Gastrocnemius medialis (tissue), 4 donors: Measurements from ENCODE around the gene ZACN.

ENCODE experiments used
- POLR2A ChIP-seq, 2 donors: fragments of 450-650 bp; IDR thresholded peaks; one replicate each; pipeline ENCODE4 v1.6.1; 2017; ENCODE audit warnings: antibody characterized with exemption in 2 of 2, mild to moderate bottlenecking in 2 of 2, moderate library complexity in 2 of 2
- TF ChIP-seq, protein P1 (sequence below), 5 experiments: fragments of 450-650 bp in 3 of 5; fragments of 200-600 bp in 2 of 5; sonication (generic) in 2 of 5; IDR thresholded peaks in 4 of 5; conservative IDR thresholded peaks in 1 of 5; 1 replicate in 4 of 5; 2 replicates in 1 of 5; pipeline ENCODE4 v1.5.1; 2016 to 2019; ENCODE audit warnings: antibody characterized with exemption in 5 of 5, mild to moderate bottlenecking in 3 of 5, moderate library complexity in 3 of 5

DNA sequence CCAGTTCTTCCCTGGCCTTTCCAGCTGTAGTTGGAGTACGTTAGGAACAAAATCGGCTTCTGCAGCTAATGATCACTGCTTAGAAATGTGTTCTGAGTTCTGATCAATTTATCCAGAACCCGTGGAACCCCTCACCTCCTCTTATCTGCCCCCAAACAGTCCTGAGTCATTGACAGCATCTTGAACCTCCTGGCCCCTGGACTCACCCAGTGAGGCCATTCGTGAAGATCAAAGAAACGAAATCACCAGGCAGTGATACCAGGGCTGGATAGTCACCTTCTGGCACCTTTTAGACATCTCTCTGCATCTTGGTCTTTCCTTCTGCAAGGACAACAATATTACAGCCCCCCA lies 41.7 kb downstream of the ZACN start:
- TF ChIP-seq, protein P1, sequence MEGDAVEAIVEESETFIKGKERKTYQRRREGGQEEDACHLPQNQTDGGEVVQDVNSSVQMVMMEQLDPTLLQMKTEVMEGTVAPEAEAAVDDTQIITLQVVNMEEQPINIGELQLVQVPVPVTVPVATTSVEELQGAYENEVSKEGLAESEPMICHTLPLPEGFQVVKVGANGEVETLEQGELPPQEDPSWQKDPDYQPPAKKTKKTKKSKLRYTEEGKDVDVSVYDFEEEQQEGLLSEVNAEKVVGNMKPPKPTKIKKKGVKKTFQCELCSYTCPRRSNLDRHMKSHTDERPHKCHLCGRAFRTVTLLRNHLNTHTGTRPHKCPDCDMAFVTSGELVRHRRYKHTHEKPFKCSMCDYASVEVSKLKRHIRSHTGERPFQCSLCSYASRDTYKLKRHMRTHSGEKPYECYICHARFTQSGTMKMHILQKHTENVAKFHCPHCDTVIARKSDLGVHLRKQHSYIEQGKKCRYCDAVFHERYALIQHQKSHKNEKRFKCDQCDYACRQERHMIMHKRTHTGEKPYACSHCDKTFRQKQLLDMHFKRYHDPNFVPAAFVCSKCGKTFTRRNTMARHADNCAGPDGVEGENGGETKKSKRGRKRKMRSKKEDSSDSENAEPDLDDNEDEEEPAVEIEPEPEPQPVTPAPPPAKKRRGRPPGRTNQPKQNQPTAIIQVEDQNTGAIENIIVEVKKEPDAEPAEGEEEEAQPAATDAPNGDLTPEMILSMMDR (IDR thresholded peaks at IDR 0.05 in 4 of 5, conservative IDR thresholded peaks at IDR 0.05 in 1 of 5): no peak
- TF ChIP-seq POLR2A (IDR thresholded peaks at IDR 0.05): no peak
